Activated naive CD8-positive, alpha-beta T cell treated with anti-CD3 and anti-CD28 coated beads for 36 hours (primary cell): ENCODE measurements around the gene GTF3C6. TPM values are rescaled to one million over a fixed set of nuclear protein-coding genes. Genes with fewer than 3 reads are reported as not detected.
"Not testable (repeated sequence)": the region's sequence is repeated elsewhere in the genome, so short reads cannot be mapped to it uniquely, and the experiment has no call there.

Experiments used
- DNase-seq: peaks from one replicate; pipeline ENCODE4 v3.0.0; 2021
- H3K27ac Mint-ChIP-seq: one replicate; pipeline ENCODE4 v1.8.0; 2022; ENCODE audit warnings: mild to moderate bottlenecking, moderate library complexity, mixed read lengths
- H3K27me3 Mint-ChIP-seq: one replicate; pipeline ENCODE4 v1.8.0; 2022; ENCODE audit warnings: mild to moderate bottlenecking, mixed read lengths
- H3K36me3 Mint-ChIP-seq: one replicate; pipeline ENCODE4 v1.8.0; 2021; ENCODE audit warnings: mild to moderate bottlenecking, mixed read lengths
- H3K4me1 Mint-ChIP-seq: one replicate; pipeline ENCODE4 v1.8.0; 2021; ENCODE audit warnings: mixed read lengths
- H3K4me3 Mint-ChIP-seq: one replicate; pipeline ENCODE4 v1.8.0; 2022; ENCODE audit warnings: mild to moderate bottlenecking, moderate library complexity, mixed read lengths
- H3K9me3 Mint-ChIP-seq: one replicate; pipeline ENCODE4 v1.8.0; 2022; ENCODE audit warnings: mixed read lengths
- total RNA-seq, 2 experiments: library from RNA; stranded (reverse); gene quantifications; one replicate each; pipeline ENCODE4 v1.2.3, GENCODE V29; 2021

GTF3C6 gene
- total RNA-seq, 2 experiments from 2014 or later = 145 to 147 TPM

DNA sequence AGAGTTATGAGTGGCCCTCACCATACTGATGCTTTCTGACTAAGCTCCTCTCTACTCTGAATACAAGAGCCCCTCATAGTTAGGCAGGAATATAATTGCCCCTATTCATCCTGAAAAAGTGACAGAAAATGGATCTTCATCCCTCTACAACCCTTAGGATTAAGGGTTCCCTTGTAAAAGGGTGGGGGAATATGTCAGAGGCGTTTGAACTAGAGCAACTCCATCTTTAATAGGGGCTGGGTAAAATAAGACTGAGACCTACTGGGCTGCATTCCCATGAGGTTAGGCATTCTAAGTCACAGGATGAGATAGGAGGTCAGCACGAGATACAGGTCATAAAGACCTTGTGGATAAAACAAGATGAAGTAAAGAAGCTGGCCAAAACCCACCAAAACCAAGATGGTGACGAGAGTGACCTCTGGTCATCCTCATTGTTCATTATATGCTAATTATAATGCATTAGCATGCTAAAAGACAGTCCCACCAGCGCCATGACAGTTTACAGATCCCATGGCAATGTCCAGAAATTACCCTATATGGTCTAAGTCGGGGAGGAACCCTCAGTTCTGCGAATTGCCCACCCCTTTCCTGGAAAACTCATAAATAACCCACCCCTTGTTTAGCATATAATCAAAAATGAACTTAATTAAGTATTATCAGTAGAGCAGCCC, 4.7 kb upstream of the GTF3C6 start:
- peaks cover 7% of the 10 kb centered on the region for H3K36me3 Mint-ChIP-seq
- DNase-seq = no peak
- H3K4me3 Mint-ChIP-seq = no peak overlapping the region
- peaks cover 10% of the 10 kb centered on the region for H3K4me1 Mint-ChIP-seq
- peaks cover 11% of the 10 kb centered on the region for H3K27me3 Mint-ChIP-seq
- H3K27ac Mint-ChIP-seq = no peak overlapping the region
- no peaks in the 10 kb centered on the region for H3K9me3 Mint-ChIP-seq

DNA sequence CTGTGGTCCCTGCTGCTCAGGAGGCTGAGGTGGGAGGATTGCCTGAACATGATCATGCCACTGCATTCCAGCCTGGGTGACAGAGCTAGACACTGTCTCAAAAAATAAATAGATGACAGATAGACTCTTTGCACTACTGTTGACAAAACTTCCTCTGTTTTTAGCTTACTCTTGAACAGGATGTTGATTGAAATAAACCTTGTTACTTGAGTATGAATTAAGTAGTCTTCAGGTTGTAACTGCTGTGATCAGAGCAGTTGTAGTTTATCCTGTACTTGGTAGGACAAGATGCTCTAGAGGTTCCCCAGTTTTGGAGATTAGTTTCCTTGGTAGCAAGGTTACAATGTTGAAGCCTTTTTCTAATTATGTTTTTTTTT, 1.5 kb downstream of the GTF3C6 start:
- Mint-ChIP-seq H3K4me1 (peaks cover 15% of the 10 kb centered on the region), H3K27me3 (no peaks in the 10 kb centered on the region), H3K4me3 (peak overlapping the region; percentile 97), H3K9me3 (no peaks in the 10 kb centered on the region), H3K27ac (peak overlapping the region; percentile 45), H3K36me3 (peaks cover 34% of the 10 kb centered on the region)
- DNase-seq = no peak

DNA sequence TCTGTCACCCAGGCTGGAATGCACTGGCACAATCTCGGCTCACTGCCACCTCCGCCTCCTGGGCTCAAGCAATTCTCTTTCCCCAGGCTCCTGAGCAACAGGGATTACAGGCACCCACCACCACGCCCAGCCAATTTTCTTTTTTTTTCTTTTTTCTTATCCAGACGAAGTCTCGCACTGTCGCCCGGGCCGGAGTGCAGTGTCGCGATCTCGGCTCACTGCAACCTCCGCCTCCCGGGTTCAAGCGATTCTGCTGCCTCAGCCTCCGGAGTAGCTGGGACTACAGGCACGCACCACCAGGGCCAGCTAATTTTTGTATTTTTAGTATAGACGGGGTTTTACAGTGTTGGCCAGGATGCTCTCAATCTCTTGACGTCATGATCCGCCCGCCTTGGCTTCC, 4.1 kb downstream of the GTF3C6 start:
- not testable (repeated sequence) for H3K27ac Mint-ChIP-seq, H3K9me3 Mint-ChIP-seq, H3K4me3 Mint-ChIP-seq, H3K27me3 Mint-ChIP-seq, DNase-seq
- peaks cover 46% of the 10 kb centered on the region for H3K36me3 Mint-ChIP-seq
- H3K4me1 Mint-ChIP-seq = peaks cover 12% of the 10 kb centered on the region

DNA sequence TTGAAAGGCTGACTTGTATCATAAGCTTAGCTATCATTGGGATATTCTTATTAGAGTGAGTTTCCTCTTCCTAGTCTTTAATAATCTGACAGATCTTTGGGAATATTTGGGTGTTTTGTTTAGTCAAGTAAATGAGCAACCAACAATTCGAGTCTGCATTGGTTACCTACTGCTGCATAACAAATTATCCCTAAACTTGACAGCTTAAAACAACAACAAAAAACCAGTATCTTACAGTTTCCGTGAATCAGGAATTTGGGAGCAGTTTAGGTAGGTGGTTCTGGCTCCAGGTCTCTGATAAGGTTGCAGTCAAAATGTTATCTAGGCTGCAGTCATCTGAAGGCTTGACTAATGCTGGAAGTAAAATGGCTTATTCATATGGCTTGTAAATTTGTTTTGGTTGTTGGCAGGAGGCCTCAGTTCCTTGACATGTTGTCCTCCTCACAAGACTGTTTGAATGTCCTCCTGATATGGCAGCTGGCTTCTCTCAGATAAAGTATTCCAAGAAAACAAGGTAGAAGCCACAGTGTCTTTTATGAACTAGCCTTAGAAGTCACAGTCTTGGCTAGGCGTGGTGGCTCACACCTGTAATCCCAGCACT, 7.2 kb downstream of the GTF3C6 start:
- H3K9me3 Mint-ChIP-seq = no peaks in the 10 kb centered on the region
- H3K4me1 Mint-ChIP-seq = no peaks in the 10 kb centered on the region
- H3K36me3 Mint-ChIP-seq = peaks cover 40% of the 10 kb centered on the region
- no peak for DNase-seq
- no peak overlapping the region for H3K27ac Mint-ChIP-seq
- H3K27me3 Mint-ChIP-seq = no peaks in the 10 kb centered on the region
- H3K4me3 Mint-ChIP-seq = no peak overlapping the region

DNA sequence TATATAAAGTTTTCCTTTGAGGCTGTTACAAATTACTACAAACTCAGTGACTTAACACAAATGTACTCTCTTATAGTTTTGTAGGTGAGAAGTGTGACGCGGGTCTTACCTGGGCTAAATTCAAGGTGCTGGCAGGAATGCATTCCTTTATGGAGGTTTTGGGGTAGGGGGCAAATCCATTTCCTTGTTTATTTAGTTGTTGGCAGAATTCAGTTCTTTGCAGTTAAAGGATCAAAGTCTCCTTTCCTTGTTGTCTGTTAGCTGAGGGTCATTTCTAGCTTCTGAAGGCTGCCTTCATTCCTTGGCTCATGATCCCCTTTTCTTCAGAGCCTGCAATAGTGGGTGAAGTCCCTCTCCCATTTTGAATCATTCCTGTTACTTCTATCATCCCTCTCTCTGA, 10.2 kb downstream of the GTF3C6 start:
- H3K4me1 Mint-ChIP-seq, H3K27ac Mint-ChIP-seq, H3K4me3 Mint-ChIP-seq: not testable (repeated sequence)

DNA sequence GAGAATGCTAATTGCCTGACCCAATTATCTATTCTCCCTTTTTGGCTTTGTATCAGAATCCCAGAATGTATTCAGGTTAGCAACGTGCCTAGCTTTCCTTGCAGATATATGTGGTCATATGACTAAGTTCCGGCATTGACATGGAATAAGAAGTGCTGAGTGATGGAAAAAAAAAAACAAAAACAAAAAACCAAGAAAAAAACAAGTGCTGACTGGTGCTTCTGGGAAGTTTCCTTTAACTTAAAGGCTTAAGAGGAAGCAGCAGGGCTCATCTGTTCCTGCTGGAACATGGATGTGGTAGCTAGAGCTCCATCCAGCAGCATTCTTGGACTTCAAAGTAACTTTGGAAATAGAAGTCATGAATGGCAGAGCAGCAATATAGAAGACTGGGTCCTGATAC, 13.0 kb downstream of the GTF3C6 start:
- peaks cover 12% of the 10 kb centered on the region for H3K36me3 Mint-ChIP-seq
- H3K4me1 Mint-ChIP-seq = peaks cover 3% of the 10 kb centered on the region
- no peaks in the 10 kb centered on the region for H3K9me3 Mint-ChIP-seq
- DNase-seq = no peak
- no peak overlapping the region for H3K27ac Mint-ChIP-seq
- no peaks in the 10 kb centered on the region for H3K27me3 Mint-ChIP-seq
- no peak overlapping the region for H3K4me3 Mint-ChIP-seq

More for the DNA sequence above, 10.2 kb downstream of the GTF3C6 start:
- H3K9me3 Mint-ChIP-seq, DNase-seq, H3K27me3 Mint-ChIP-seq: not testable (repeated sequence)
- H3K36me3 Mint-ChIP-seq = peaks cover 28% of the 10 kb centered on the region

DNA sequence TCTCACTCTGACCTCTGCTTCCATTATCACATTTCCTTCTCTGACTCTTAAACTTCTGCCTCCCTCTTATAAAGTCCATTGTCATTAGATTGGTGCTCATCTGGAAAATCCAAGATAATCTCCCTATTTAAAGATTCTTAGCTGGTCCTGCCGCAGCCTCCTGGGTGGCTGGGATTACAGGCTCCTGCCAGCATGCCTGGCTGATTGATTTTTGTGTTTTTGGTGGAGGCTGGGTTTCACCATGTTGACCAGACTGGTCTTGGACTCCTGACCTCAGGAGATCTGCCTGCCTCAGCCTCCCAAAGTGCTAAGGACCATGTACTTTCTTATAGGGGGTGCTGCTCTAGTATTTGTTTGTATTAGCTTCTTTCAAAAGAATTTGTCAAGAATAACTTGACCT, 18.1 kb downstream of the GTF3C6 start:
- no peaks in the 10 kb centered on the region for H3K9me3 Mint-ChIP-seq

DNA sequence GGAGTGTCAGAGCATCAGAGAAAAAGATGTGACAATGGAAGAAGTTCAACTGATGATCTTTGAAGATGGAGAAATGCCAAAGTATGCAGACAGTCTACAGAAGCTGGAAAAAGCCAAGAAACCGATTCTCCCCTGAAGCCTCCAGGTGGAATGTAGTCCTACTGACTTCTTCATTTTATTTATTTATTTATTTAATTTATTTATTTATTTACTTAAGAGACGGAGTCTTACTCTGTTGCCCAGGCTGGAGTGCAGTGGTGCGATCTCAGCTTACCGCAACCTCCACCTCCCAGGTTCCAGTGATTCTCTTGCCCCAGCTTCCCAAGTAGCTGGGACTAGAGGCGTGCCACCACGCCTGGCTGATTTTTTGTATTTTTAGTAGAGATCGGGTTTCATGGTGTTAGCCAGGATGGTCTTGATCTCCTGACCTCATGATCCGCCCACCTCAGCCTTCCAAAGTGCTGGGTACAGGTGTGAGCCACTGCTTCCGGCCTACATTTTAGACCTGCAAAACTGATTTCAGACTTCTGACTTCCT, 21.1 kb downstream of the GTF3C6 start:
- no peak for DNase-seq
- Mint-ChIP-seq H3K36me3 (peaks cover 32% of the 10 kb centered on the region), H3K27me3 (no peaks in the 10 kb centered on the region), H3K4me3 (no peak overlapping the region), H3K4me1 (peaks cover 27% of the 10 kb centered on the region), H3K27ac (no peak overlapping the region), H3K9me3 (no peaks in the 10 kb centered on the region)

More for the DNA sequence above, 18.1 kb downstream of the GTF3C6 start:
- H3K27me3 Mint-ChIP-seq = no peaks in the 10 kb centered on the region
- H3K36me3 Mint-ChIP-seq = peaks cover 20% of the 10 kb centered on the region
- H3K4me3 Mint-ChIP-seq = no peak overlapping the region
- no peak for DNase-seq
- H3K27ac Mint-ChIP-seq = no peak overlapping the region
- peaks cover 16% of the 10 kb centered on the region for H3K4me1 Mint-ChIP-seq

DNA sequence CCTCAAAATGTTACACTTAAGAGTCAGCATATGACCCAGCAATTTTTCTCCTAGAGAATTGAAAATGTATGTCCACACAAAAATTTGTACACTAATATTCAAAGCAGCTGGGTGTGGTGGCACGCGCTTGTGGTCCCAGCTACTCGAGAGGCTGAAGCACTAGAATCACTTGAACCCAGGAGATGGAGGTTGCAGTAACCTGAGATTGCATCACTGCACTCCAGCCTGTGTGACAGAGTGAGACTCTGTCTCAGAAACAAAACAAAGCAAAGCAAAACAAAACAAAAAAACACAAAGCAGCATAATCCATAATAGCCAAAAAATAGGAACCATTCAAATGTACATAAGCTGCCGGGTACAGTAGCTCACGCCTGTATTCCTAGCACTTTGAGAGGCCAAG, 21.7 kb downstream of the GTF3C6 start:
- H3K36me3 Mint-ChIP-seq = peaks cover 34% of the 10 kb centered on the region
- peak overlapping the region; percentile 96 for H3K4me3 Mint-ChIP-seq
- no peaks in the 10 kb centered on the region for H3K9me3 Mint-ChIP-seq
- no peaks in the 10 kb centered on the region for H3K27me3 Mint-ChIP-seq
- DNase-seq = no peak
- no peak overlapping the region for H3K27ac Mint-ChIP-seq
- peaks cover 27% of the 10 kb centered on the region for H3K4me1 Mint-ChIP-seq

DNA sequence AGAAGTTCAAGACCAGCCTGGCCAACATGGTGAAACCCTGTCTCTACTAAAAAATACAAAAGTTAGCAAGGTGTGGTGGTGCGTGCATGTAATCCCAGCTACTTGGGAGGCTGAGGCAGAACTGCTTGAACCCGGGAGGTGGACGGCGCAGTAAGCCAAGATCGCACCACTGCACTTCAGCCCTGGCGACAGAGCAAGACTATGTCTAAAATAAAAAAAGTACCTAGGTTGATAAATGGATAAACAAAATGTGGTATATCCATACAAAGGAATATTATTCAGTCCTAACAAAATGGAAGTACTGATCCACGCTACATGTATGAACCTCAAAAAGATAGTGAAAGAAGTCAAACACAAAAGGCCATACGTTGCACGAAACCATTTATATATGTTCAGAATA, 22.1 kb downstream of the GTF3C6 start:
- H3K27ac Mint-ChIP-seq = peak overlapping the region; percentile 97
- peak overlapping the region; percentile 96 for H3K4me3 Mint-ChIP-seq
- H3K4me1 Mint-ChIP-seq = peaks cover 27% of the 10 kb centered on the region

DNA sequence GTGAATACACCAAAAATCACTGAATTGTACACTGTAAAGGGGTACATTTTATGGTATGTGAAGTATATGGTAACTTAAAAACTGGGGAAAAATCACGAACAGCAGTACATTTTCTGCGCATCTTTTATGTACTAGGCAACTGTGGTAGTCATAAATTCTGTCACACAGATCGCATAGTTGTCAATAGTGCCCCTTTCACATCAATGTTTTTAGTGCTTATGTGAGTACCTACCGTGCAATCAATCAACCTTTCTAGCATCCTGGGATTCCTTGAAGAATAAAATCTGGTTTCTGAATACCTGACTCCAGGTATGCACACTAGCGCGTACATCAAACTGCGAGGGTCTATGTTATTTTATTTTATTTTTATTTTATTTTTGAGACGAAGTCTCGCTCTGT, 22.7 kb downstream of the GTF3C6 start:
- Mint-ChIP-seq H3K27me3 (no peaks in the 10 kb centered on the region), H3K36me3 (peaks cover 39% of the 10 kb centered on the region)

More for the DNA sequence above, 22.1 kb downstream of the GTF3C6 start:
- H3K9me3 Mint-ChIP-seq = no peaks in the 10 kb centered on the region
- no peak for DNase-seq
- H3K36me3 Mint-ChIP-seq = peaks cover 34% of the 10 kb centered on the region
- H3K27me3 Mint-ChIP-seq = no peaks in the 10 kb centered on the region

DNA sequence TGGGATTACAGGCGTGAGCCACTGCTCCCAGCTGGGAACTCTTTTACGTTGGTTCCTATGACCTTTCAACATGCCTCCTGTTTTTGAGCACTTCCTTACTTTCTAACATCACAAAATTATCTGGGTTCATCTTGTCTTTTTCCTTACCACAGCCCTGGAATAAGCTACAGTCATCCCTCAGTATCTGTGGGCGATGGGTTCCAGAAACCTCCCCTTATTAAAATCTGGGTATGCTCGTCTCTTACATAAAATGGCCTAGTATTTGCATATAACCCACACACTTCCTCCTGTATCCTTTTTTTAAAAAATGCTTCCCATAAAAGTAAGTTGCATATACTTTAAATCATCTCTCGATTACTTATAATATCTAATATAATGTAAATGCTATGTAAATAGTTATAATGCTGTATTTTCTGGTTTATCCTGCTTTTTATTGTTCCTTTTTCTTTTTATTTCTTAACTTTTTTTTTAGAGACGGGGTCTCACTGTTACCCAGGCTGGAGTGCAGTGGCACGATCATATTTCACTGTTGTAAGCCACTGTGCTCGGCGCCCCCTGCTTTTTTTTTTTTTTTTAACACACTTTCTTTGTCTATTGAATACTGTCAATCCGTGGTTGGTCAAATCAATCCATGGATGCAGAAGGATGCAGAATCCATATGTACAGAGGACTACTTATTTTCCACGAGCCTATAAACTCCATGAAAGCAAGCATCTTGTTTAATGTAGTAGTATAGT, 32.5 kb downstream of the GTF3C6 start:
- DNase-seq = no peak
- Mint-ChIP-seq H3K27ac (peak overlapping the region; percentile 26), H3K4me3 (no peak overlapping the region), H3K36me3 (peaks cover 28% of the 10 kb centered on the region), H3K4me1 (peaks cover 14% of the 10 kb centered on the region), H3K27me3 (no peaks in the 10 kb centered on the region), H3K9me3 (no peaks in the 10 kb centered on the region)

More for the DNA sequence above, 22.7 kb downstream of the GTF3C6 start:
- Mint-ChIP-seq H3K27ac (peak overlapping the region; percentile 97), H3K4me1 (peaks cover 31% of the 10 kb centered on the region), H3K9me3 (no peaks in the 10 kb centered on the region), H3K4me3 (peak overlapping the region; percentile 96)
- no peak for DNase-seq

DNA sequence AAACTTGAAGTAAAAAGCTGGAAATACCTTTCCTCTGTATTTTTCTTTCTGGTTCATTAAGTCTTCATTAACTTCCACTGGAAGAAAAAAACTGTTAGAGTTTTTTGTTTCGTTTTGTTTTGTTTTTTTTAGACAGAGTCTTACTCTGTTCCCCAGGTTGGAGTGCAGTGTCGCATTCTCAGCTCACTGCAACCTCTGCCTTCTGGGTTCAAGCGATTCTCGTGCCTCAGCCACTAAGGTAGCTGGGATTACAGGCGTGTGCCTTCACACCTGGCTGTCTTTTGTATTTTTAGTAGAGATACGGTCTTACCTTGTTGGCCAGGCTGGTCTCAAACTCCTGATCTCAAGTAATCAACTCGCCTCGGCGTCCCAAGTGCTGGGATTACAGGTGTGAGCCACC, 38.2 kb downstream of the GTF3C6 start:
- DNase-seq = no peak
- Mint-ChIP-seq H3K4me3 (no peak overlapping the region), H3K4me1 (peaks cover 6% of the 10 kb centered on the region), H3K27me3 (no peaks in the 10 kb centered on the region), H3K27ac (no peak overlapping the region), H3K36me3 (peaks cover 26% of the 10 kb centered on the region), H3K9me3 (no peaks in the 10 kb centered on the region)

DNA sequence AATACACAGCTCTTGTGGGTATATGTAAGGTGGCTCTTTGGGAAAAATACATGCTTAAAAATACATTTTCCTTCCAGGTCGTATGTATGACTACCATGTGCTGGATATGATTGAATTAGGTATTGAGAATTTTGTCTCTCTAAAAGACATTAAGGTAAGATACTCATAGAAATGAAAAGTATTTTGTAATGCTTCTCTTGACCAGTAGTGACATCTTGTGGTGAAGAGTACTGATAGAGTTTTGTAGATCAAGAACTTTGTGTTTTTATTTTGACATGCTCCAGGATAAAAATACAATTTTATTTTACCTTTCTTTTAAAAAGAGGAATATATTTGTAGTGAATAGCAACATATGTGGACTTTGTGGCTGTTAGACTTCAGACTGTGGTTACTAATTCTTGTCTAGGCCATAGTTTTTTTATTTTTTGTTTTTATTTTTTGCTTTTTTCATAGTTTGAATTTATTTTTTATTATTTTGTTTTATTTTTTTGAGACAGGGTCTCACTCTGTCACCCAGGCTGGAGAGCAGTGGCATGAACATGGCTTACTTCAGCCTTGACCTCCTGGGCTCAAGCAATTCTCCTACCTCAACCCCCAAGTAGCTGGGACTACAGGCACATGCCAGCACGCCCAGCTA, 41.2 kb downstream of the GTF3C6 start:
- no peak overlapping the region for H3K4me3 Mint-ChIP-seq
- H3K4me1 Mint-ChIP-seq = peaks cover 3% of the 10 kb centered on the region
- peaks cover 35% of the 10 kb centered on the region for H3K36me3 Mint-ChIP-seq
- H3K27me3 Mint-ChIP-seq = no peaks in the 10 kb centered on the region
- no peak overlapping the region for H3K27ac Mint-ChIP-seq
- DNase-seq = no peak
- H3K9me3 Mint-ChIP-seq = no peaks in the 10 kb centered on the region

DNA sequence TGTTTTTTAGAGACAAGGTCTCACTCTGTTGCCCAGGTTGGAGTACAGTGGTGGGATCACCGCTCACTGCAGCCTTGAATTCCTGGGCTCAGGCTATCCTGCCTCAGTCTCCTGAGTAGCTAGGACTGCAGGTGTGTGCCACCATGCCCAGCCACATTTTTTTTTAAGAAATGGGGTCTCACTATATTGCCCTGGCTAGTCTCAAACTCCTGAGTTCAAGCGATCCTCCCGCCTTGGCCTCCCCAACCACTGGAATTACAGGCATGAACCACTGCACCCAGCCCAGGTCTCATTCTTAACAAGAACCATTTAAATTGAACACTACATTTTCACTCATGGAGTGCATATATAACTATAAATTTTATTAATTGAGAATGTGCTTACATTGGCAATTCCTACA, 43.8 kb downstream of the GTF3C6 start:
- peaks cover 7% of the 10 kb centered on the region for H3K4me1 Mint-ChIP-seq
- H3K27me3 Mint-ChIP-seq = no peaks in the 10 kb centered on the region
- H3K9me3 Mint-ChIP-seq = no peaks in the 10 kb centered on the region
- DNase-seq = no peak
- peaks cover 35% of the 10 kb centered on the region for H3K36me3 Mint-ChIP-seq
- no peak overlapping the region for H3K4me3 Mint-ChIP-seq
- no peak overlapping the region for H3K27ac Mint-ChIP-seq
